Measurements from ENCODE around the gene WDR44.
"Not testable (repeated sequence)": the region's sequence is repeated elsewhere in the genome, so short reads cannot be mapped to it uniquely, and the experiment has no call there.

Gene WDR44

GRCh38 chrX:118484216-118484903 is 138.5 kb downstream of the WDR44 start:
- POLR2A ChIA-PET, result interaction anchor here (0.7 kb wide), 2 partner anchors 68 to 841 kb away, joined by 4 to 6 read pairs; no protein-coding TSS in a partner anchor
- no peak for DNase-seq (ENCODE audit: extremely low spot score)
- CTCF ChIA-PET, result no interaction called here
- no peak for TF ChIP-seq CTCF (IDR thresholded peaks at IDR 0.05; ENCODE audit: control extremely low read depth, extremely low read depth, low read depth, missing control alignments)

- POLR2A ChIA-PET; CTCF ChIA-PET; DNase-seq (ENCODE audit: extremely low spot score): not testable (repeated sequence)
Observed at GRCh38 chrX:118486693-118487092, 140.8 kb downstream of the WDR44 start.

- CTCF ChIA-PET, result no interaction called here
- POLR2A ChIA-PET, result no interaction called here
- no peak for DNase-seq (ENCODE audit: extremely low spot score)
- TF ChIP-seq CTCF (IDR thresholded peaks at IDR 0.05; ENCODE audit: control extremely low read depth, extremely low read depth, low read depth, missing control alignments), result no peak
Observed at GRCh38 chrX:118493016-118493415, 147.1 kb downstream of the WDR44 start.

- ChIA-PET POLR2A (no interaction called here), CTCF (interaction anchor here (1.1 kb wide), 1 partner anchor 44 kb away, joined by 3 read pairs; no protein-coding TSS in a partner anchor)
- TF ChIP-seq CTCF (IDR thresholded peaks at IDR 0.05; ENCODE audit: control extremely low read depth, extremely low read depth, low read depth, missing control alignments), result no peak
- no peak for DNase-seq (ENCODE audit: extremely low spot score)
Observed at GRCh38 chrX:118493653-118494297, 147.9 kb downstream of the WDR44 start.

- DNase-seq (ENCODE audit: extremely low spot score), result peak; percentile 82
- ChIA-PET CTCF (interaction anchor here (1.1 to 1.9 kb wide), 4 partner anchors 37 to 105 kb away, joined by 3 to 6 read pairs (median 4); no protein-coding TSS in a partner anchor), POLR2A (interaction anchor here (0.7 kb wide), 1 partner anchor 151 kb away, joined by 3 read pairs; no protein-coding TSS in a partner anchor)
- TF ChIP-seq CTCF (IDR thresholded peaks at IDR 0.05; ENCODE audit: control extremely low read depth, extremely low read depth, low read depth, missing control alignments), result no peak
Observed at GRCh38 chrX:118495061-118495921, 149.4 kb downstream of the WDR44 start, which contains the start of gene DOCK11. DOCK11 (plus strand) TSS chrX:118495815; CDS start chrX:118495972, 157 bp downstream.

- ChIA-PET POLR2A (interaction anchor here (0.7 kb wide), 1 partner anchor 151 kb away, joined by 3 read pairs; no protein-coding TSS in a partner anchor), CTCF (interaction anchor here (1.2 to 1.9 kb wide), 4 partner anchors 12 to 38 kb away, joined by 3 to 6 read pairs (median 3); no protein-coding TSS in a partner anchor)
- peak; percentile 52 for DNase-seq (ENCODE audit: extremely low spot score)
- TF ChIP-seq CTCF (IDR thresholded peaks at IDR 0.05; ENCODE audit: control extremely low read depth, extremely low read depth, low read depth, missing control alignments), result no peak
Observed at GRCh38 chrX:118495958-118496762, 150.3 kb downstream of the WDR44 start.

Data from GM10248 (cell line).